A549 (cell line): ENCODE measurements around the gene TCF4. TPM values are rescaled to one million over a fixed set of nuclear protein-coding genes. Genes with fewer than 3 reads are reported as not detected.

Experiments
- ATAC-seq, 2 experiments: fragments of 200-7000 bp in 1 of 2; fragments of >200 bp in 1 of 2; cut with Nextera tagmentation in 1 of 2; cut with Tn5 transposase in 1 of 2; 3 replicates each; pipeline versions ENCODE4 v1.8.0 to v1.9.1; 2018 to 2020; ENCODE audit warnings: mild to moderate bottlenecking in 1 of 2, moderate library complexity in 1 of 2
- CTCF ChIA-PET: fragments of 300-600 bp; sonication (Branson Sonifier 250); formaldehyde crosslinking; extraction: SDS; loops from one replicate; lab custom pipeline; 2021; ENCODE audit warnings: antibody characterized with exemption, inconsistent platforms; lab: Yijun Ruan, JAX
- POLR2A ChIA-PET: fragments of 350-600 bp; formaldehyde crosslinking; extraction: SDS; loops from one replicate; lab custom pipeline; 2021; ENCODE audit warnings: antibody characterized with exemption, inconsistent platforms; lab: Yijun Ruan, JAX
- DNase-seq, 2 experiments: peaks; one replicate each; pipeline versions ENCODE4 v3.0.0 to v3.0.0-alpha.2; 2011 to 2016; ENCODE audit warnings: low read depth in 1 of 2, low spot score in 1 of 2
- FAIRE-seq: peaks from 2 replicates; lab custom pipeline; 2011; peaks lifted over from hg19 to GRCh38; lab: Jason Lieb, UNC
- H3K27ac ChIP-seq, 2 experiments: fragments of >200 bp; sonication (Bioruptor Twin); formaldehyde crosslinking; 3 replicates each; pipeline ENCODE4 v1.5.1; 2016 to 2017
- H3K4me1 ChIP-seq: fragments of >200 bp; sonication (Bioruptor Twin); formaldehyde crosslinking; 3 replicates; pipeline ENCODE4 v1.6.1; 2016
- H3K4me2 ChIP-seq: fragments of >200 bp; sonication (Bioruptor Twin); formaldehyde crosslinking; 3 replicates; pipeline ENCODE4 v1.6.1; 2016
- H3K4me3 ChIP-seq: fragments of >200 bp; sonication (Bioruptor Twin); formaldehyde crosslinking; 3 replicates; pipeline ENCODE4 v1.5.1; 2016
- H3K9me3 ChIP-seq: fragments of >200 bp; sonication (Bioruptor Twin); formaldehyde crosslinking; 3 replicates; pipeline ENCODE4 v1.6.1; 2016
- BHLHE40 ChIP-seq: IDR thresholded peaks from 2 replicates; pipeline ENCODE4 v1.6.1; 2012; ENCODE audit warnings: low read depth, low read length, inconsistent platforms
- CBX2 ChIP-seq: fragments of 200-600 bp; sonication (generic); IDR thresholded peaks from 2 replicates; pipeline ENCODE4 v1.6.1; 2016; ENCODE audit warnings: low read depth, mild to moderate bottlenecking, borderline replicate concordance
- CBX8 ChIP-seq: fragments of 200-600 bp; sonication (generic); IDR thresholded peaks from 2 replicates; pipeline ENCODE4 v1.6.1; 2016
- CHD2 ChIP-seq: fragments of 150-350 bp; IDR thresholded peaks from 2 replicates; pipeline ENCODE4 v1.6.1; 2014; ENCODE audit warnings: low read length; ENCODE audit not compliant: partially characterized antibody
- CHD4 ChIP-seq: fragments of 200-600 bp; sonication (generic); IDR thresholded peaks from 2 replicates; pipeline ENCODE4 v1.6.1; 2016; ENCODE audit warnings: antibody characterized with exemption, mild to moderate bottlenecking, borderline replicate concordance
- EHMT2 ChIP-seq: fragments of 200-600 bp; sonication (generic); IDR thresholded peaks from 2 replicates; pipeline ENCODE4 v1.6.1; 2016; ENCODE audit warnings: antibody characterized with exemption, low read depth, mild to moderate bottlenecking, moderate library complexity
- EP300 ChIP-seq, 2 experiments: fragments of >200 bp; sonication (Bioruptor Twin); formaldehyde crosslinking; IDR thresholded peaks; 2 replicates in 1 of 2; 3 replicates in 1 of 2; pipeline ENCODE4 v1.6.1; 2016 to 2017
- FOSL2 ChIP-seq, 2 experiments: fragments of 450-650 bp in 1 of 2; fragments of >200 bp in 1 of 2; sonication (Bioruptor Twin) in 1 of 2; formaldehyde crosslinking; IDR thresholded peaks; 2 replicates each; pipeline versions ENCODE4 v1.5.0 to v1.6.1; 2016 to 2020; ENCODE audit warnings: mild to moderate bottlenecking in 1 of 2, moderate library complexity in 1 of 2
- HDAC2 ChIP-seq: fragments of 200-600 bp; sonication (generic); IDR thresholded peaks from 2 replicates; pipeline ENCODE4 v1.6.1; 2016
- KDM1A ChIP-seq: fragments of 200-600 bp; sonication (generic); IDR thresholded peaks from 2 replicates; pipeline ENCODE4 v1.6.1; 2016; ENCODE audit warnings: low read depth, mild to moderate bottlenecking
- MYC ChIP-seq: IDR thresholded peaks from 2 replicates; pipeline ENCODE4 v1.6.1; 2012; ENCODE audit warnings: mild to moderate bottlenecking, inconsistent platforms, low read length, improper control_type of control experiment, borderline replicate concordance
- NFE2L2 ChIP-seq: fragments of 150-350 bp; conservative IDR thresholded peaks from 2 replicates; pipeline ENCODE4 v1.6.1; 2014; ENCODE audit warnings: low read length
- NPAS2 ChIP-seq: fragments of 250-450 bp; sonication (Bioruptor Pico); IDR thresholded peaks from 2 replicates; pipeline ENCODE4 v1.8.0; 2022; ENCODE audit warnings: mild to moderate bottlenecking, moderate library complexity, borderline replicate concordance
- NR3C1 ChIP-seq: fragments of >200 bp; sonication (Bioruptor Twin); formaldehyde crosslinking; IDR thresholded peaks from 3 replicates; pipeline ENCODE4 v1.6.1; 2017
- POLR2A ChIP-seq: IDR thresholded peaks from 2 replicates; pipeline ENCODE4 v1.6.1; 2012; ENCODE audit warnings: mild to moderate bottlenecking, low read length
- POLR2AphosphoS2 ChIP-seq: conservative IDR thresholded peaks from 2 replicates; pipeline ENCODE4 v1.6.1; 2012; ENCODE audit warnings: low read length, improper control_type of control experiment, inconsistent platforms
- SREBF2 ChIP-seq: fragments of 450-650 bp; IDR thresholded peaks from 2 replicates; pipeline ENCODE4 v1.6.1; 2014; ENCODE audit warnings: mild to moderate bottlenecking, moderate library complexity
- TFCP2L1 ChIP-seq: fragments of 250-450 bp; sonication (Bioruptor Pico); IDR thresholded peaks from 2 replicates; pipeline ENCODE4 v1.5.0; 2021; ENCODE audit warnings: mild to moderate bottlenecking
- ZC3H11A ChIP-seq: fragments of 450-650 bp; IDR thresholded peaks from 2 replicates; pipeline ENCODE4 v1.6.1; 2014; ENCODE audit warnings: antibody characterized with exemption, mild to moderate bottlenecking
- WGBS: methylation state at CpG from one replicate; pipeline ENCODE4 v1.1.6; 2017; ENCODE audit errors: missing lambda C conversion rate; 5-methylcytosine and 5-hydroxymethylcytosine counted together
- polyA plus RNA-seq, 4 experiments: library from polyadenylated mRNA; depleted of rRNA in 3 of 4; stranded (reverse); fragments of >200 nt; fragmentation: RNase III in 1 of 4; extraction: RNeasy Plus Mini Kit Qiagen cat#74134 plus additional on column Dnase treatment in 1 of 4; gene quantifications; 2 replicates in 3 of 4; 3 replicates in 1 of 4; pipeline ENCODE4 v1.2.3, GENCODE V29; 2011 to 2017
- TF ChIP-seq, protein P1 (sequence below): fragments of >200 bp; sonication (Bioruptor Twin); formaldehyde crosslinking; IDR thresholded peaks from 2 replicates; pipeline ENCODE4 v1.6.1; 2016
- TF ChIP-seq, protein P2 (sequence below): fragments of 150-350 bp; IDR thresholded peaks from 2 replicates; pipeline ENCODE4 v1.6.1; 2014; ENCODE audit warnings: low read depth, mild to moderate bottlenecking, low read length
- TF ChIP-seq, protein P3 (sequence below): fragments of 250-450 bp; sonication (Bioruptor Pico); IDR thresholded peaks from 2 replicates; pipeline ENCODE4 v1.5.0; 2021; ENCODE audit warnings: mild to moderate bottlenecking, moderate library complexity, borderline replicate concordance
- TF ChIP-seq, protein P4 (sequence below): fragments of 250-450 bp; sonication (Bioruptor Pico); IDR thresholded peaks from 2 replicates; pipeline ENCODE4 v1.5.0; 2020; ENCODE audit warnings: low read depth, mild to moderate bottlenecking, moderate library complexity
- TF ChIP-seq, protein P5 (sequence below): IDR thresholded peaks from 2 replicates; pipeline ENCODE4 v1.6.1; 2012
- TF ChIP-seq, protein P6 (sequence below): fragments of 450-650 bp; IDR thresholded peaks from 2 replicates; pipeline ENCODE4 v1.6.1; 2014; ENCODE audit warnings: antibody characterized with exemption
- TF ChIP-seq, protein P7 (sequence below): IDR thresholded peaks from 2 replicates; pipeline ENCODE4 v1.6.1; 2012
- TF ChIP-seq, protein P8 (sequence below): fragments of 200-600 bp; sonication (generic); IDR thresholded peaks from 2 replicates; pipeline ENCODE4 v1.6.1; 2016; ENCODE audit warnings: antibody characterized with exemption, mild to moderate bottlenecking, moderate library complexity

The TCF4 gene
- polyA plus RNA-seq, 2 of the 4 experiments (the other 2 are of a cell fraction) = 3.0 to 4.0 TPM

DNA sequence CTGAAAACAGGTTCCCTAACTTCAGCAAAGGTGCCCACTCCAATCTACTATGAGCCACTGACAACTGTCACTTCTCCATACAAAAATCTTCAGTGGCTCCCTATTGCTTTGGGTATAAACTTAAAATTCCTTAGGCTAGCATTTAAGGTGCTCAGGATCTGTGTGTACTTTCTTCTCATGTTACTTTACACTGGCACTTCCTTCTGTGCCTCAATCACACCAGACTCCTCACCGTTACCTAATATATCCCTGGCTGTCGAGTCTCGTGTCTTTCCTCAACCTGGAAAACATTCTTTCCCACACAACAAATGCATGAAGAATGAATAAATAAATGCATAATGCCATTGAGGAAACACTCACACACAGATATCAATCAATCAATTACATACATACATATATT lies 101.1 kb downstream of the TCF4 start:
- no peak for DNase-seq
- no peak for ATAC-seq
- no peak for FAIRE-seq
- CTCF ChIA-PET = no interaction called here
- no peaks in the 10 kb centered on the region for H3K4me1 ChIP-seq
- no peak overlapping the region for H3K4me2 ChIP-seq
- no peaks in the 10 kb centered on the region for H3K9me3 ChIP-seq
- TF ChIP-seq HDAC2 (no peak), NPAS2 (CRISPR knock-in tag) (no peak), CHD2 (no peak), CHD4 (no peak), POLR2A (no peak), CBX2 (no peak), ZC3H11A (no peak), BHLHE40 (no peak), CBX8 (no peak), KDM1A (no peak), NFE2L2 (no peak), NR3C1 (no peak), POLR2AphosphoS2 (no peak)
- TF ChIP-seq, protein P1, sequence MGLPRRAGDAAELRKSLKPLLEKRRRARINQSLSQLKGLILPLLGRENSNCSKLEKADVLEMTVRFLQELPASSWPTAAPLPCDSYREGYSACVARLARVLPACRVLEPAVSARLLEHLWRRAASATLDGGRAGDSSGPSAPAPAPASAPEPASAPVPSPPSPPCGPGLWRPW = no peak
- TF ChIP-seq, protein P2, sequence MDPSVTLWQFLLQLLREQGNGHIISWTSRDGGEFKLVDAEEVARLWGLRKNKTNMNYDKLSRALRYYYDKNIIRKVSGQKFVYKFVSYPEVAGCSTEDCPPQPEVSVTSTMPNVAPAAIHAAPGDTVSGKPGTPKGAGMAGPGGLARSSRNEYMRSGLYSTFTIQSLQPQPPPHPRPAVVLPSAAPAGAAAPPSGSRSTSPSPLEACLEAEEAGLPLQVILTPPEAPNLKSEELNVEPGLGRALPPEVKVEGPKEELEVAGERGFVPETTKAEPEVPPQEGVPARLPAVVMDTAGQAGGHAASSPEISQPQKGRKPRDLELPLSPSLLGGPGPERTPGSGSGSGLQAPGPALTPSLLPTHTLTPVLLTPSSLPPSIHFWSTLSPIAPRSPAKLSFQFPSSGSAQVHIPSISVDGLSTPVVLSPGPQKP = no peak
- TF ChIP-seq, protein P3, sequence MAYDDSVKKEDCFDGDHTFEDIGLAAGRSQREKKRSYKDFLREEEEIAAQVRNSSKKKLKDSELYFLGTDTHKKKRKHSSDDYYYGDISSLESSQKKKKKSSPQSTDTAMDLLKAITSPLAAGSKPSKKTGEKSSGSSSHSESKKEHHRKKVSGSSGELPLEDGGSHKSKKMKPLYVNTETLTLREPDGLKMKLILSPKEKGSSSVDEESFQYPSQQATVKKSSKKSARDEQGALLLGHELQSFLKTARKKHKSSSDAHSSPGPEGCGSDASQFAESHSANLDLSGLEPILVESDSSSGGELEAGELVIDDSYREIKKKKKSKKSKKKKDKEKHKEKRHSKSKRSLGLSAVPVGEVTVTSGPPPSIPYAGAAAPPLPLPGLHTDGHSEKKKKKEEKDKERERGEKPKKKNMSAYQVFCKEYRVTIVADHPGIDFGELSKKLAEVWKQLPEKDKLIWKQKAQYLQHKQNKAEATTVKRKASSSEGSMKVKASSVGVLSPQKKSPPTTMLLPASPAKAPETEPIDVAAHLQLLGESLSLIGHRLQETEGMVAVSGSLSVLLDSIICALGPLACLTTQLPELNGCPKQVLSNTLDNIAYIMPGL = no peak
- TF ChIP-seq, protein P4, sequence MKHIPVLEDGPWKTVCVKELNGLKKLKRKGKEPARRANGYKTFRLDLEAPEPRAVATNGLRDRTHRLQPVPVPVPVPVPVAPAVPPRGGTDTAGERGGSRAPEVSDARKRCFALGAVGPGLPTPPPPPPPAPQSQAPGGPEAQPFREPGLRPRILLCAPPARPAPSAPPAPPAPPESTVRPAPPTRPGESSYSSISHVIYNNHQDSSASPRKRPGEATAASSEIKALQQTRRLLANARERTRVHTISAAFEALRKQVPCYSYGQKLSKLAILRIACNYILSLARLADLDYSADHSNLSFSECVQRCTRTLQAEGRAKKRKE (CRISPR knock-in tag) = no peak
- TF ChIP-seq, protein P5, sequence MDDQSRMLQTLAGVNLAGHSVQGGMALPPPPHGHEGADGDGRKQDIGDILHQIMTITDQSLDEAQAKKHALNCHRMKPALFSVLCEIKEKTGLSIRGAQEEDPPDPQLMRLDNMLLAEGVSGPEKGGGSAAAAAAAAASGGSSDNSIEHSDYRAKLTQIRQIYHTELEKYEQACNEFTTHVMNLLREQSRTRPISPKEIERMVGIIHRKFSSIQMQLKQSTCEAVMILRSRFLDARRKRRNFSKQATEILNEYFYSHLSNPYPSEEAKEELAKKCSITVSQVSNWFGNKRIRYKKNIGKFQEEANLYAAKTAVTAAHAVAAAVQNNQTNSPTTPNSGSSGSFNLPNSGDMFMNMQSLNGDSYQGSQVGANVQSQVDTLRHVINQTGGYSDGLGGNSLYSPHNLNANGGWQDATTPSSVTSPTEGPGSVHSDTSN = no peak
- TF ChIP-seq, protein P6, sequence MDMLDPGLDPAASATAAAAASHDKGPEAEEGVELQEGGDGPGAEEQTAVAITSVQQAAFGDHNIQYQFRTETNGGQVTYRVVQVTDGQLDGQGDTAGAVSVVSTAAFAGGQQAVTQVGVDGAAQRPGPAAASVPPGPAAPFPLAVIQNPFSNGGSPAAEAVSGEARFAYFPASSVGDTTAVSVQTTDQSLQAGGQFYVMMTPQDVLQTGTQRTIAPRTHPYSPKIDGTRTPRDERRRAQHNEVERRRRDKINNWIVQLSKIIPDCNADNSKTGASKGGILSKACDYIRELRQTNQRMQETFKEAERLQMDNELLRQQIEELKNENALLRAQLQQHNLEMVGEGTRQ = no peak
- H3K4me3 ChIP-seq = no peak overlapping the region
- WGBS = 61% methylated on average over 3 of the region's 3 CpGs
- POLR2A ChIA-PET = no interaction called here
- H3K27ac ChIP-seq = no peak overlapping the region

DNA sequence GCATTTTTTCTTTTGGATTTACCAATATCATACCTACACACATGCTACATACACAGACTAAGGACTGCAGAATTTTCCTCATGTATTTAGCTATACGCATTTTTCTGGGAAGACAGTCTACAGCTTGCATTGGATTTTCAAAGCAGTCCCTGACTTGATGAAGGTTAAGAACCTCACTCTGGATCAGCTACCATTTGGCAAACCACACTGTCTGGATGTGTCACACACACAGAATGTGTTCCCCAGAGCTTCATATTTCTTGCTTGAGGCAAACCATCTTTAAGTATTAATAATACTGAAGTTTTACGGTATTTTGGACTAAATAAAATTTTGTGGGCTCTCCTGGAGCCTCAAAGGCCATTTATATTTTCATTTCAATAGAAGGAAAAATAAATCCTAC lies 102.3 kb downstream of the TCF4 start:
- Histone ChIP-seq H3K4me1 (no peaks in the 10 kb centered on the region), H3K4me2 (no peak overlapping the region), H3K4me3 (no peak overlapping the region), H3K9me3 (no peaks in the 10 kb centered on the region), H3K27ac (no peak overlapping the region)
- TF ChIP-seq TFCP2L1 = no peak
- no peak for TF ChIP-seq MYC
- TF ChIP-seq, protein P7, sequence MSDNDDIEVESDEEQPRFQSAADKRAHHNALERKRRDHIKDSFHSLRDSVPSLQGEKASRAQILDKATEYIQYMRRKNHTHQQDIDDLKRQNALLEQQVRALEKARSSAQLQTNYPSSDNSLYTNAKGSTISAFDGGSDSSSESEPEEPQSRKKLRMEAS = no peak
- TF ChIP-seq FOSL2 (IDR thresholded peaks at IDR 0.05) = no peak
- TF ChIP-seq FOSL2 (CRISPR knock-in tag; IDR thresholded peaks at IDR 0.05) = no peak
- TF ChIP-seq EHMT2 = no peak
- no peak for TF ChIP-seq CBX2
- no peak for TF ChIP-seq EP300 (IDR thresholded peaks at IDR 0.05)
- TF ChIP-seq NFE2L2 = no peak
- TF ChIP-seq ZC3H11A = no peak
- no peak for TF ChIP-seq CBX8
- TF ChIP-seq HDAC2 = no peak
- TF ChIP-seq BHLHE40 = no peak
- no peak for TF ChIP-seq SREBF2
- TF ChIP-seq, protein P8, sequence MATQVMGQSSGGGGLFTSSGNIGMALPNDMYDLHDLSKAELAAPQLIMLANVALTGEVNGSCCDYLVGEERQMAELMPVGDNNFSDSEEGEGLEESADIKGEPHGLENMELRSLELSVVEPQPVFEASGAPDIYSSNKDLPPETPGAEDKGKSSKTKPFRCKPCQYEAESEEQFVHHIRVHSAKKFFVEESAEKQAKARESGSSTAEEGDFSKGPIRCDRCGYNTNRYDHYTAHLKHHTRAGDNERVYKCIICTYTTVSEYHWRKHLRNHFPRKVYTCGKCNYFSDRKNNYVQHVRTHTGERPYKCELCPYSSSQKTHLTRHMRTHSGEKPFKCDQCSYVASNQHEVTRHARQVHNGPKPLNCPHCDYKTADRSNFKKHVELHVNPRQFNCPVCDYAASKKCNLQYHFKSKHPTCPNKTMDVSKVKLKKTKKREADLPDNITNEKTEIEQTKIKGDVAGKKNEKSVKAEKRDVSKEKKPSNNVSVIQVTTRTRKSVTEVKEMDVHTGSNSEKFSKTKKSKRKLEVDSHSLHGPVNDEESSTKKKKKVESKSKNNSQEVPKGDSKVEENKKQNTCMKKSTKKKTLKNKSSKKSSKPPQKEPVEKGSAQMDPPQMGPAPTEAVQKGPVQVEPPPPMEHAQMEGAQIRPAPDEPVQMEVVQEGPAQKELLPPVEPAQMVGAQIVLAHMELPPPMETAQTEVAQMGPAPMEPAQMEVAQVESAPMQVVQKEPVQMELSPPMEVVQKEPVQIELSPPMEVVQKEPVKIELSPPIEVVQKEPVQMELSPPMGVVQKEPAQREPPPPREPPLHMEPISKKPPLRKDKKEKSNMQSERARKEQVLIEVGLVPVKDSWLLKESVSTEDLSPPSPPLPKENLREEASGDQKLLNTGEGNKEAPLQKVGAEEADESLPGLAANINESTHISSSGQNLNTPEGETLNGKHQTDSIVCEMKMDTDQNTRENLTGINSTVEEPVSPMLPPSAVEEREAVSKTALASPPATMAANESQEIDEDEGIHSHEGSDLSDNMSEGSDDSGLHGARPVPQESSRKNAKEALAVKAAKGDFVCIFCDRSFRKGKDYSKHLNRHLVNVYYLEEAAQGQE = no peak
- FAIRE-seq = no peak
- no peak for DNase-seq
- ChIA-PET POLR2A (no interaction called here), CTCF (no interaction called here)
- ATAC-seq = no peak
- 74% methylated on average over 2 of the region's 2 CpGs for WGBS
